AG20443 (cell line): ENCODE data around the gene CUX1.
"Not testable (repeated sequence)": the region's sequence is repeated elsewhere in the genome, so short reads cannot be mapped to it uniquely, and the experiment has no call there.

Experiments used
- DNase-seq: peaks from one replicate; pipeline ENCODE4 v3.0.0; 2012; ENCODE audit warnings: low spot score, mixed read lengths

CUX1 gene

GRCh38 chr7:101854084-101854865 lies 36.8 kb downstream of the CUX1 start:
- DNase-seq, result no peak

DNA sequence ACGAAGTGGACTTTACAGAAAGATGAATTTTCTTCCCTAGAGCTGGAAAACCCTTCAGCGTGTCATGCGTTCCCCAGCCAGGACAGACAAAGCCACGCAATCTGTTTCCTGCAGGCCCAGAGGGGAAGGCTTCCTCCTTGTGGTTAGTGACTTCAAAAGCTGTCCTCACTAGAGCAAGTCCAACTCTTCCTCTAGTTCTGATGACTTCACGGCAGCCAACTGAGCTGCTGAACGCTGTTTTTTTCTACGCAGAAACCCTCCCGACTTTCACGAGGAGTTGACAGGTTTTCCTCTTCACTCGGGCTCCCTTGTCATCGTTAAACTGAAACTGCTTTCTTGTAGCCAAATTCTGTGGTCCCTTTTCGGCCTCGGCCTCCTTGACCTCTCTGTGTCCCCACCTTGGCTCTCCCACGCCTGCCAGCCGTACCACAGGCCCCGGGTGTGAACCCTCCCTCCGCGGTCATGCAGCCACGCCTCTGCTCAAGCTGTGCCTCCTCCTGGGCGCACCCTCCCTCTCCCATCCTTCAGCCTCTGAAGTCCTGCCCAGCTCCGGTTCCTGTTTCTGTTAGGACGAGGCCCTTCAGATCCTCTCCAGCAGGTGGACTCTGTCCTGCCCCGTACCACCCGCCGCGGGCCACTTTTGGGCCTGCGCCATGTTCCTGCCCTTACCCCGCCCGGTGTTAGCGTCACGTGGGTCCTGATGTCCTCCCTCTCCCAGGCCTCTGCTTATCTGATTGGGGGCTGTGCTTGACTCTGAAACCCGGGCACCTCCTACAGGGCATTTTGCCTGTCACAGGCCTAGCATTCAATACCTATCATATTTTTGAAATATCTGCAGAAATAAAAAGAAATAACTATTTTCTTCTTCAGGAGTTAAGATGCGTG lies 39.3 kb downstream of the CUX1 start:
- peak; percentile 91 for DNase-seq

DNA sequence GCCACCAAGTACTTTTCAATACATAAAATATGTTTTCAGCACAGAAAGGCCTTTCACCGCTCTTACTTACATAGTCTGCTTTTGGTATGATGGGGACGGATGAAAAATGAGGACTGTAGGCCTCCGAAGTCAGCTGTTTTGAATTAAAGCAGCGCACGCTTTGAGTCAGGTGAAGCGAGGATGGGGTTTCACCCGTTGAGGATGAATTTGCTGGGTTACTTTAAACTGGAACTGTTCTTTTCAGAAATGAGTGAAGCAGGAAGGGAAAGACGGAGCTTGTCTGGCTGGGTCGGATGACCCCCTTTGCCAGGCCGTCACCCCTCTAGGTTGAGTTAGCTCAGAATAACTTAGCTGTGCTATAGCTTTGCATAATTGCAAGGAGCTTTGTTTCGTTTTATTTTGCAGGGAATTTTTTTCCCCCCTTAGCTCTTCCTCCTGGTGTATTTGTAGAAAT lies 40.0 kb downstream of the CUX1 start:
- DNase-seq, result no peak

DNA sequence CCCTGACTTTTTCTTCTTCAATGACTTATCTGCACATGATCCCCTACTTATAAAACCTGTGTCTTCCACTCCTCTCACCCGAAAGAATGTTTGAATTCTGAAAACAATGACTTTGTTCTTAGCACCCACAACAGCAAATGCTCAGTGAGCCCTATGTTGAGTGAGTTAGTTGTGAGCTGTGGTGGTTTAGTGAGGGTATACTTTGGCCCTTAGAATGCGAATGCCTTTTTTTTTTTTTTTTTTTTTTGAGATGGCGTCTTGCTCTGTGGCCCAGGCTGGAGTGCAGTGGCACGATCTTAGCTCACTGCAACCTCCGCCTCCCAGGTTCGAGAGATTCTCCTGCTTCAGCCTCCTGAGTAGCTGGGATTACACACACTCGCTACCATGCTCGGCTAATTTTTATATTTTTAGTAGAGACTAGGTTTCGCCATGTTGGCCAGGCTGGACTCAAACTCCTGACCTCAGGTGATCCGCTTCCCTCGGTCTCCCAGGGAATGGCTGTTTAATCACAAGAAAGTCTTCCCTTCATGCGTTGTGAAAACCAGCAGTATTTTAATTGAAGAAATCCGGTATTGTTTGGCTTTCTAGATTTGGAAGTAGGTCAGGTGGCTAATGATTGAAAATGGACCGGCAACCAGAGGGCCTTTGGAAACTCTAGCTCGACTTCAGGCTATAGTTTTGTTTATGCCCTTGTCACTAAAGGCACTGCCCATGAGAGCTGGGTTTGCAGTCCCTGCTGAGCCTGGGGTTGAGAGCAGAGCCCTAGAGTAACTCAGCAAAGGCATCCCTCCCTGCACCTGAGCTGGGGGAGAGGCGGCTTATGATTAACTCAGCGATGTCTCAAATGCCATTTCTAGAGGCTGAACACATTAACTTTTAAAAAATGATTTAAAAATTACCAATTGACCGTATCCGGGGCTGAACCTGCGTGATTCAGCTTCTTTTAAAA lies 41.3 kb downstream of the CUX1 start:
- no peak for DNase-seq

DNA sequence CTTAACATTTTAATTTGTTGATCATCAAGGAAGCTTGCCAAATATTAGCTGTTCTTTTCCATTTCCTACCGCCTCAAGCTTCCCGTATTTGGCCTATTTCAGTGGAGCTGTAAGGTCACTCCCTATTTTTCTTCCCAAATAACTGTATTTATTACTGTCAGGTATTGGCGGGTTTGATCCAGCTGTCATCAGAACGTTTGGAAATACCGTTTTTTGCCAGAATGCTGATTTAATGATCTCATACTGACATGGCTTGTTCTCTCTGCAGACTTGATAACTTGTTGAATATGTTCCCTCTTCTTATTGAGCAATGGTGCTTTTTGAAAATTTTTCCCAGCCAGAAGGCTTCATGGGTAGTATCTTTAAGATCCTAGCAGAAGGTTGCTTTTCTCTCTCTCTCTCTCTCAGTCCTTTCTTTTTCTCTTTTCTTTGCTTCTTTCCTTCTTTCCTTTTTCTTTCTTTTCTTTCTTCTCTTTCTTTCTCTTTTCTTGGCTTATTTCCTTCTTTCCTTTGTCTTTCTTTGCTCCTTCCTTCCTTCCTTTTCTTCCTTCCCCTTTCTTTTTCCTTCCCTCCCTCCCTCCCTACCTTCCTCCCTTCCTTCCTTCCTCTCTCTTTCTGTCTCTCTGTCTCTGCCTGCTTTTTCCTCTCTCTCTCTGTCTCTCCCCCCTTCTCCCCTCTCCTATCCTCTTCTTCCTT lies 42.1 kb downstream of the CUX1 start:
- no peak for DNase-seq

DNA sequence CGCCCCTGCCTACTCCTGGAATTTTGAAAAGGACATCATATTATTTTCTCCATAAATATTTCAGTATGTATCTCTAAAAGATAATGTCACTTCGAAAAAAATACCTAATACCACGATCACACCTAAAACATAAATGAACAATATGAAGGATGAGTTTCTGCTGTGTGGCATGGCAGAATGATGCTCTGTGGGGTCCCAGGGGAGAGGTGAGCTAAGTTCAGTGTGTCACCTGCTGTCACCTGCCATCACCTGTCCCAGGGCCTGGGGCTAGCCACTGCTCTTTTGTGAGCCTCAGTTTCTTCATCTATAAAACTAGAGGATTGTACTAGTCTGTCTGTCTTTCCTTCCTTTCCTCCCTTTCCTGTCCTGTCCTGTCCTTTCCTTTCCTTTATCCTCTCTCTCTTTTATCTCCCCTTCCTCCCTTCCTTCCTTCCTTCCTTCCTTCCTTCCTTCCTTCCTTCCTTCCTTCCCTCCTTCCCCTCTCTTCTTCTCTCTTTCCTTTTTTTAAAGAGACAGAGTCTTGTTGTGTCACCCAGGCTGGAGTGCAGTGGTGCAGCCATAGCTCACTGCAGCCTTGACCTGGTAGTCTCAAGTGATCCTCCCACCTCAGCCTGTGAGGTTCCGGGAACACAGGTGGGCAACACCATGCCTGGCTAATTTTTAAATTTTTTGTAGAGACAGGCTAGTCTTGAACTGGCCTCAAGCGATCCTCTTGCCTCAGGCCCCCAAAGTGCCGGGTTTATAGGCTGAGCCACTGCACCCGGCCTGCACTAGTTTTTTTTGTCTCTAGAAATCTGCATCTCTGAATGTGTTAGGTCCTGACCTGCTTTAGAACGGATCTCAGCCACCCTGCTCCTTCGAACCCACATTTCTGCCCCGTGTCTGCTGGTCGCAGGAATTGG lies 43.1 kb downstream of the CUX1 start:
- no peak for DNase-seq

GRCh38 chr7:101861218-101861775 lies 43.9 kb downstream of the CUX1 start:
- DNase-seq, result no peak

DNA sequence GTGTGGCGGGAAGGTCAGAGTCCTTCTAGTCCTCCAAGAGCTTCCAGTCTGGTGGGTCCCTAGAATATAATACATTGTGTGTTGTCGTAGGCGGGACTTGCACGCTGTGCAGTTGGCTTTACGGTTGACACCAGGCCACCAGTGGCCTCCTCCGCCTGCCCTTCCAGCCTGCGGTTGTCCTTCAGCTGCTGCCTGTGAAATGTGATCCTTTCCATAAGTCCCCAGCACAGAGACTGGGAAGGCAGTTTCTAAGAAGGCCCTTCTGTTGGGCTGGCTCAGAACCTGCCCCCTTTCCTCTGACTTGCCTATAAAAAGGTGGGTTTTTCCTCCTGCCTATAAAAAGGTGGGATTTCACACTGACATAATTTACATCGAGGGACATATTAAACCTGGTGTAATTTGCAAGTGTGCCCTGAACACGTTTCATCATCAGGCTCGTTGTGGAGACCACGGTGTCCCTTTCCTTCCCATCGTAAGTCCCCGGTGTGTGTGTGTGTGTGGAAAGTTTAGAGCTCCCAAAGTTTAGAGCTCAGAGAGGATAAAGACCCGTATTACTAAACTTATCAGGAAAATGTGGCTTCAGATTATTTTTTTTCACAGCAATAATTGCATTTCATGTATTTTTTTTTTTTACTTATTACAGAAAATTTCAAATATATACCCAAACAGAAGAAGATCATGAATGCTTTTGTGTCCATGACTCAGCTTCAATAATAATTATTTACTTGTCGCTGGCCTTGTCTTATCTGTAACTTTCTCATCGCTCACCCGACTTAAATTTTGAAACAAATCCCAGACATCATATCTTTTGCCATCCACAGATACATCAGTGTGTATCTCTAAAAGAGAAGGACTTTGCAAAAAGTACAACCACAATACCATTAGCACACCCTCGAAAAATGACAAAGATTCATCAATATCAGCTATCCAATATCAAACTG lies 45.1 kb downstream of the CUX1 start:
- DNase-seq, result no peak

DNA sequence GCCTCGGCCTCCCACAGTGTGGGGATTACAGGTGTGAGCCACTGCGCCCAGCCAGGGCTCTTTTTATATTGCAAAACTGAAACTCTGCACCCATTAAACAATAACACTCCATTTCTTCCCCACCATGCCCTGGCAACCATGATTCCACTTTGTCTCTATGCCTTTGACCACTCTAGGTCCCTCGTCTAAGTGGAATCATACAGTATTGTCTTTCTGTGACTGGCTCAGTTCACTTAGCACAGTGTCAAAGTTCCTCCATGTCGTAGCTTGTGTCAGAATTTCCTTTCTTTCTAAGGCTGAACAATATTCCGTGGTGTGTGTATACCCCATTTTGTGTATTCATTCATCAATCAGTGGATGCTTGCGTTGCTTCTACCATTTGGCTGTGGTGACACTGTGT lies 46.2 kb downstream of the CUX1 start:
- DNase-seq, result no peak

GRCh38 chr7:101864039-101864438 lies 46.6 kb downstream of the CUX1 start:
- DNase-seq, result no peak

- DNase-seq, result no peak
These were observed 47.6 kb downstream of the CUX1 start for GRCh38 chr7:101865031-101865430.

DNA sequence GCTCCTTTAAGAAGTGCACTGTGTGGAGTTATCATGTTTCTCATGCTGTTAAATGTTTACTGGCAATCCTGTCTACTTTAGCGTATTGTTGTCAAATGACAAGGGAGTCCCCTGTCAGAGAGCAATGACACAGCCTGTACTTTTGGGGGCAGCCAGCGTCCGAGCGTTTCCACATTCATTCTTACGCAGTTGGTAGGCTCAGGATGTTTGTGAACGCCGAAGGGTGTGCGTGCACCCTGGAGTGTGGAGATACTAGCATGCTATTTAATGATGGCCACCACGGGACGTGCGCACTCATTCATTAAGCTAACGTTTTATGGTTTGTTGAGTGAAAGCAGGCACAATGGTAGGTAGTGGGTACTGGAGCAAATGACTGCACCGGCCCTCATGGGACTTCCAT lies 48.0 kb downstream of the CUX1 start:
- DNase-seq, result no peak

DNA sequence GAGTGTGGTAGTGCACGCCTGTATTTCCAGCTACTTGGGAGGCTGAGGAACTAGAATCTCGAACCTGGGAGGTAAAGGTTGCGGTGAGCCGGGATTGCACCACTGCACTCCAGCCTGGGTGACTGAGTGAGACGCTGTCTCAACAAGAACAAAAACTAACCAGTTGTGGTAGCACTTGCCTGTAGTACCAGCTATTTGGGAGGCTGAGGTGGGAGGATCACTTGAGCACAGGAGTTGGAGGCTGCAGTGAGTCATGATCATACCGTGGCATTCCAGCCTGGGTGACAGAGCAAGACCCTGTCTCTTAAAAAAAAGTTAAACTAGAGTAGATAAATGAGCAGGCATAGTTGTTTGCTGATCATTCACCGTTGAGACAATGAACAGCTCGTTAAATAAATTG lies 48.9 kb downstream of the CUX1 start:
- no peak for DNase-seq

DNA sequence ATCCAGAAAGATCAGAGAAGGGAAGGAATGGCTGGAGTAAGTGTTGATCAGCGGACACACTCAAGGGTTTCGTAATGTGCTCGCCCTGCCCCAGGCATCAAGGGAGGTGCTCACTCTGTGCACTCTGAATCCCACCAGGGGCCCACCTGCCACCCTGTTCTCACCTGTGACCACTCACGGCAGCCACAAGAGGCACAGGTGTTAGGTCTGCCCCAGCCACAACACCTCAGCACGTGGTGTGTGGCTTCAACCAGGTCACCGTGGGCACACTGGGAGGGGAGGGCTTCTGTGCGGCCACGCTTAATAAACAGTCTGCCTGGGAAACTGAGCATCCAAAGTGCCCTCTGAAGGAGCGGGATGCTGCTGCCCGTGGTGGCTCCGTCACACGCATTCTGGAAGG lies 49.8 kb downstream of the CUX1 start:
- DNase-seq, result no peak

GRCh38 chr7:101867681-101868080 lies 50.3 kb downstream of the CUX1 start:
- DNase-seq, result not testable (repeated sequence)

- no peak for DNase-seq
These were observed 50.9 kb downstream of the CUX1 start for GRCh38 chr7:101868191-101868950.

GRCh38 chr7:101869026-101869900 lies 51.8 kb downstream of the CUX1 start:
- DNase-seq, result no peak
